Measurements from ENCODE around the gene MRPL54. TPM values are rescaled to one million over a fixed set of nuclear protein-coding genes. Genes with fewer than 3 reads are reported as not detected.

Gene MRPL54
- total RNA-seq, 6 donors from 2014 or later = 16.8 to 83.9 (median 65.5) TPM

DNA sequence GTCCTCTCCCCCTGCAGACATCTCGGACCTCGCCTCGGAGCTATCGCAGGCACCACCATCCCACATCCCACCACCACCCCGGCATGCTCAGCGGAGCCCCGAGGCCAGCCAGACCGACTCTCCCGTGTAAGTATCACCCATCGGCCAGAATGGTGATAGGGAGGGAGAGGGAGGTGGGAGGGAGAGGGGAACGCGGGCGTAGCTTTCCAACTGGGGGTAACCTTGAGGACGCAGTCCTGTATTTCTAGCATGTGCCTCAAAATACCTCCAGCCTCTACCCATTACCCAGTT is 28.2 kb upstream of the MRPL54 start:
- Histone ChIP-seq H3K9me3 (peaks cover 0 to 1% (median 0%) of the 10 kb centered on the region in 4 donors), H3K27me3 (no peaks in the 10 kb centered on the region), H3K36me3 (peaks cover 4 to 14% (median 6%) of the 10 kb centered on the region in 4 donors), H3K4me1 (no peaks in the 10 kb centered on the region), H3K27ac (no peak overlapping the region), H3K4me3 (no peak overlapping the region)
- DNase-seq (no peak), ATAC-seq (ENCODE audit: low FRiP score in 2 of 2) (no peak)
- TF ChIP-seq POLR2A (IDR thresholded peaks at IDR 0.05) (no peak), POLR2AphosphoS5 (IDR thresholded peaks at IDR 0.05) (no peak), EP300 (IDR thresholded peaks at IDR 0.05) (no peak)
- TF ChIP-seq, protein P1, sequence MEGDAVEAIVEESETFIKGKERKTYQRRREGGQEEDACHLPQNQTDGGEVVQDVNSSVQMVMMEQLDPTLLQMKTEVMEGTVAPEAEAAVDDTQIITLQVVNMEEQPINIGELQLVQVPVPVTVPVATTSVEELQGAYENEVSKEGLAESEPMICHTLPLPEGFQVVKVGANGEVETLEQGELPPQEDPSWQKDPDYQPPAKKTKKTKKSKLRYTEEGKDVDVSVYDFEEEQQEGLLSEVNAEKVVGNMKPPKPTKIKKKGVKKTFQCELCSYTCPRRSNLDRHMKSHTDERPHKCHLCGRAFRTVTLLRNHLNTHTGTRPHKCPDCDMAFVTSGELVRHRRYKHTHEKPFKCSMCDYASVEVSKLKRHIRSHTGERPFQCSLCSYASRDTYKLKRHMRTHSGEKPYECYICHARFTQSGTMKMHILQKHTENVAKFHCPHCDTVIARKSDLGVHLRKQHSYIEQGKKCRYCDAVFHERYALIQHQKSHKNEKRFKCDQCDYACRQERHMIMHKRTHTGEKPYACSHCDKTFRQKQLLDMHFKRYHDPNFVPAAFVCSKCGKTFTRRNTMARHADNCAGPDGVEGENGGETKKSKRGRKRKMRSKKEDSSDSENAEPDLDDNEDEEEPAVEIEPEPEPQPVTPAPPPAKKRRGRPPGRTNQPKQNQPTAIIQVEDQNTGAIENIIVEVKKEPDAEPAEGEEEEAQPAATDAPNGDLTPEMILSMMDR (IDR thresholded peaks at IDR 0.05) = no peak
- WGBS, 2 donors = 89 to 90% methylated on average over 14 of the region's 14 CpGs

DNA sequence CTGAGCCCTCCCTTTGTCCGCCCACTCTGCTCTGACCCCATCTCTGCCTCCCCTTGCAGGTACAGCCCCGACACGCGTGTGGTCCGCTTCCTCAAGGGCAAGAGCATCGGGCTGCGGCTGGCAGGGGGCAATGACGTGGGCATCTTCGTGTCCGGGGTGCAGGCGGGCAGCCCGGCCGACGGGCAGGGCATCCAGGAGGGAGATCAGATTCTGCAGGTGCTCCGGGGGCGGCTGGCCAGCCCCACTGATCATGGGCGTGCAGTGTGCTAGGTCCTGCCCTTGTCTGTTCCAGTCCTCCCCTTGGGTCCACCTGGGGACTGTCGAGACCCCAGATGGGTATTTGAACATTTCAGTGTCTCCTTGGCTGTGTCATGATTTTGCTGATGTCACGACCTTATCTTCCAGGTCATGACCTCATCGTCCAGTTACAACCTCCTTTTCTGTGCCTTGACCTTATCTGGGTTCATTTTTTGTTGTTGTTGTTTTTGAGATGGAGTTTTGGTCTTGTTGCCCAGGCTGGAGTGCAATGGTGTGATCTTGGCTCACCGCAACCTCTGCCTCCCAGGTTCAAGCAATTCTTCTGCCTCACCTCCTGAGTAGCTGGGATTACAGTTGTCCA is 26.3 kb upstream of the MRPL54 start:
- H3K4me3 ChIP-seq = no peak overlapping the region
- 81 to 86% methylated on average over 8 to 21 of the region's 21 CpGs for WGBS, 2 donors
- TF ChIP-seq POLR2AphosphoS5 (IDR thresholded peaks at IDR 0.05) (no peak), POLR2A (IDR thresholded peaks at IDR 0.05) (no peak), EP300 (IDR thresholded peaks at IDR 0.05) (no peak)
- TF ChIP-seq, protein P1 (IDR thresholded peaks at IDR 0.05) = no peak
- ATAC-seq (ENCODE audit: low FRiP score in 2 of 2) (no peak), DNase-seq (no peak)
- no peaks in the 10 kb centered on the region for H3K4me1 ChIP-seq
- no peaks in the 10 kb centered on the region for H3K9me3 ChIP-seq
- no peak overlapping the region for H3K27ac ChIP-seq
- H3K36me3 ChIP-seq = peaks cover 4 to 22% (median 9%) of the 10 kb centered on the region in 4 donors
- no peaks in the 10 kb centered on the region for H3K27me3 ChIP-seq

DNA sequence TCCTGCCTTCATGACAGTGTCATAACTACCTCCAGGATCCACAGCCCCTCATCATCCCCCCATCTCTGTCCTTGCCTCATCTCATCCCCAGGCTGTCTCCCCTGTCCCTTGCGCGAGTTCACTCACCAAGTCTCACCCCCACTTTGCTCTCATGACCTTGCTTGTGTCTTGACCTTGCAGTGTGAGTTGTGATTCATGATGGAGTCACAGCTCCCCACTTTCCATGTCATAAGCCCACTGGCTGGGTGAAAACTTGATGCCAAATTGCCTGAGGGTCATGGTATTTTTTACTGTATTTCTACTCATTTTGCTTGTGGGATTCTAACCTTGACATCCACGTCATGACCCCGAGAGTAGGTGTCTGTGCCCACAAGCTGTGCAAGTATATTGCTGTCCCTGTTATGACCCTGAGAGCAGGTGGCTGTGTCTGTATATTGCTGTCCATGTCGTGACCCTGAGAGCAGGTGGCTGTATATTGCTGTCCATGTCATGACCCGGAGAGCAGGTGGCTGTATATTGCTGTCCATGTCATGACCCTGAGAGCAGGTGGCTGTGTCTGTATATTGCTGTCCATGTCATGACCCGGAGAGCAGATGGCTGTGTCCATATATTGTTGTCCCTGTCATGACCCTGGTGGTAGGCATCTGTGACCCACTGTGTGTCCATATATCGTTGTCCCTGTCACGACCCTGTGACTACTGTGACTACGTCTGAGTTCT is 24.8 kb upstream of the MRPL54 start:
- H3K27ac ChIP-seq = no peak overlapping the region
- DNase-seq (no peak), ATAC-seq (ENCODE audit: low FRiP score in 2 of 2) (no peak)
- no peaks in the 10 kb centered on the region for H3K9me3 ChIP-seq
- no peaks in the 10 kb centered on the region for H3K4me1 ChIP-seq
- H3K36me3 ChIP-seq = peaks cover 4 to 27% (median 9%) of the 10 kb centered on the region in 4 donors
- WGBS, 2 donors = 85% methylated on average over 9 to 10 of the region's 10 CpGs
- H3K27me3 ChIP-seq = no peaks in the 10 kb centered on the region
- no peak for TF ChIP-seq EP300 (IDR thresholded peaks at IDR 0.05)
- TF ChIP-seq, protein P1 (IDR thresholded peaks at IDR 0.05) = no peak
- H3K4me3 ChIP-seq = no peak overlapping the region

DNA sequence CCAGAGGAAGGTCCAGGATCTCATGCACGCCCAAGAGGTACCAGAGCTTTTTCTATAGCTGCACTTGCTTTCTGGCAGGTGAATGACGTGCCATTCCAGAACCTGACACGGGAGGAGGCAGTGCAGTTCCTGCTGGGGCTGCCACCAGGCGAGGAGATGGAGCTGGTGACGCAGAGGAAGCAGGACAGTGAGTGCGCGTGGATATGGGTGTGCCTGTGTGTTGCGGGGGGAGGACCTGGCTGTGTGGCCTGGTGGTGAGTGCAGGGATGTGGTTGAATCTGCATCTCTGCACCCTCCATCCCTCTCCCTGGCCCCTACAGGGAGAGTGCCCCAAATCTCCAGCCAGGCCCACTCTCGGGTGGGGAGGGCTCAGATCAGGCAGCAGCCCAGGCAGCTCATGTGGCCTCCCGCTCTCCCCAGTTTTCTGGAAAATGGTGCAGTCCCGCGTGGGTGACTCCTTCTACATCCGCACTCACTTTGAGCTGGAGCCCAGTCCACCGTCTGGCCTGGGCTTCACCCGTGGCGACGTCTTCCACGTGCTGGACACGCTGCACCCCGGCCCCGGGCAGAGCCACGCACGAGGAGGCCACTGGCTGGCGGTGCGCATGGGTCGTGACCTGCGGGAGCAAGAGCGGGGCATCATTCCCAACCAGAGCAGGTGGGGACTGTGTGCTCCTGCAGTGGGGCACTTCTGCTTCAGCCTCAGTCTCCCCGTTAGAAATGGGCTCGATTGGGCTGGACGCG is 23.8 kb upstream of the MRPL54 start:
- Histone ChIP-seq H3K9me3 (no peaks in the 10 kb centered on the region), H3K27me3 (no peaks in the 10 kb centered on the region), H3K4me1 (no peaks in the 10 kb centered on the region), H3K27ac (no peak overlapping the region), H3K36me3 (peaks cover 4 to 27% (median 9%) of the 10 kb centered on the region in 4 donors), H3K4me3 (no peak overlapping the region)
- DNase-seq = peak in 1 of 2 donors; percentile 77
- WGBS, 2 donors = 88 to 93% methylated on average over 30 to 32 of the region's 32 CpGs
- TF ChIP-seq POLR2AphosphoS5 (IDR thresholded peaks at IDR 0.05) (no peak), EP300 (IDR thresholded peaks at IDR 0.05) (no peak), POLR2A (IDR thresholded peaks at IDR 0.05) (no peak)
- TF ChIP-seq, protein P1 (IDR thresholded peaks at IDR 0.05) = no peak
- ATAC-seq (ENCODE audit: low FRiP score in 2 of 2) = no peak
